Measurements from ENCODE around the gene HHATL. TPM values are rescaled to one million over a fixed set of nuclear protein-coding genes. Genes with fewer than 3 reads are reported as not detected.

Gene HHATL
- total and polyA plus RNA-seq, 2 donors (not counting 1 experiment from before 2014, with no cell fraction given), result not detected

DNA sequence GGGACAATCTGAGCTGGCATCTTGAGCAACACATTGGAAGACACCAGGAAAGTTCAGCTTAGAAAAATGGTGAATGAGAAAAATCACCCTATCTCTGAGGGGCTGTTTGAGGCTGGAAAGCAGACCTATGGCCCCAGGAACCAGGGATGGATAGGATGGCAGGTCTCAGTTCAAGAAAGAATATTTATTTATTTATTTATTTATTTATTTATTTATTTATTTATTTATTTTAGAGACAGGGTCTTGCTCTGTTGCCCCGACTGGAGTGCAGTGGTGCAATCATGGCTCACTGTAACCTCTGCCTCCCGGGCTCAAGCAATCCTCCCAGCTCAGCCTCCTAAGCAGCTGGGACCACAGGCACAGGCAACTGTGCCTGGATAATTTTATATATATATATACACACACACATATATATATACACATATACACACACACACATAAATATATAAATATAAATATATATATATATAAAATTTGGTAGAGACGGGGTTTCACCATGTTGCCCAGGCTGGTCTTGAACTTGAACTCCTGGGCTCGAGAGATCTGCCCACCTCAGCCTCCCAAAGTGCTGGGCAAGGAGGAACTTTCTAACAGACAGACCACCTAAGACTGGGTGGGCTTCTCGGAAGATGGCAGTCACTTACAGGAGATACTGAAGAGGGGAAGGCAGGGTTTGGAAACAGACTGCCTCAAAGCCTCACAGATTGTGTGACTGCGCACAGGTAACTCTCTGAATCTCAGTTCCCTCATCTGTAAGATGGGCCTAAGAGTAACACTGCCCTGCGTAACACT, 40.8 kb upstream of the HHATL start:
- Histone ChIP-seq H3K4me2 (ENCODE audit: extremely low read depth, insufficient read depth, low read length) (no peak overlapping the region), H3K4me1 (ENCODE audit: control insufficient read depth, extremely low read depth, insufficient read depth, low read length) (peaks cover 4% of the 10 kb centered on the region), H3K27me3 (ENCODE audit: control insufficient read depth, insufficient read depth, low read length) (peaks cover 10% of the 10 kb centered on the region), H2AFZ (ENCODE audit: low read length) (no peak overlapping the region), H3K36me3 (ENCODE audit: control insufficient read depth, insufficient read depth, low read length) (no peaks in the 10 kb centered on the region), H3K27ac (ENCODE audit: insufficient read depth, low read length) (no peak overlapping the region), H3K9me3 (ENCODE audit: control insufficient read depth, insufficient read depth, low read depth, low read length) (no peaks in the 10 kb centered on the region), H3K79me2 (ENCODE audit: control insufficient read depth, insufficient read depth, low read length) (no peaks in the 10 kb centered on the region), H3K9ac (ENCODE audit: insufficient read depth, low read length) (no peak overlapping the region), H3K4me3 (replicated peaks in 1 of 4; ENCODE audit: control extremely low read depth in 1 of 4, insufficient read depth in 1 of 4, low read depth in 3 of 4, low read length in 4 of 4) (no peak overlapping the region), H4K20me1 (ENCODE audit: control insufficient read depth, extremely low read depth, insufficient read depth, low read length) (no peaks in the 10 kb centered on the region)
- DNase-seq (ENCODE audit: low read depth in 2 of 2), result no peak
- no peak for TF ChIP-seq EZH2 (IDR thresholded peaks at IDR 0.05; ENCODE audit: low read length, missing control alignments)
- TF ChIP-seq CTCF (conservative IDR thresholded peaks at IDR 0.05 in 1 of 2, IDR thresholded peaks at IDR 0.05 in 1 of 2; ENCODE audit: low read depth in 1 of 2, low read length in 2 of 2), result no peak

DNA sequence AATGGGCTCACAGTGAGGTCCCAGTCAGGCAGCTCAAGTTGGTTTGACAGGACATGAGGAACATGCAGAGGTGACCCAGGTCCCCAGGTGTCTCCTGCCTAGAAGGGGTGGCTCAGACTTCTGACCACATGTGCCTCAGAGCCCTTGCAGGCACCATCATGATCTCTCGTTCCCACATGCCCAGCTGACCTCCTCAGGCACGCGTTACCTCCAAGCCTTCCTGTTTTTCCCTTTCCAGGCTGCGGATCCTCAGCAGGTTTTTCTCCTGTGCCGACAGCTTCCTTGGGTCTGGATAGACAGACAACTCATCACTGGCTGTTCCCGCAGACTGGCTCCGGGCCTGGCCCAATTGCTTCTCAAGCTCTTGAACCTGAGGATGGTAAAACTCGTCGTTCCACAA, 40.1 kb upstream of the HHATL start:
- H3K9me3 ChIP-seq (ENCODE audit: control insufficient read depth, insufficient read depth, low read depth, low read length), result no peaks in the 10 kb centered on the region
- no peak overlapping the region for H3K4me2 ChIP-seq (ENCODE audit: extremely low read depth, insufficient read depth, low read length)
- H4K20me1 ChIP-seq (ENCODE audit: control insufficient read depth, extremely low read depth, insufficient read depth, low read length), result no peaks in the 10 kb centered on the region
- no peak overlapping the region for H3K4me3 ChIP-seq (replicated peaks in 1 of 4; ENCODE audit: control extremely low read depth in 1 of 4, insufficient read depth in 1 of 4, low read depth in 3 of 4, low read length in 4 of 4)
- H3K27me3 ChIP-seq (ENCODE audit: control insufficient read depth, insufficient read depth, low read length), result peaks cover 10% of the 10 kb centered on the region
- H3K79me2 ChIP-seq (ENCODE audit: control insufficient read depth, insufficient read depth, low read length), result no peaks in the 10 kb centered on the region
- no peaks in the 10 kb centered on the region for H3K36me3 ChIP-seq (ENCODE audit: control insufficient read depth, insufficient read depth, low read length)
- no peak overlapping the region for H3K27ac ChIP-seq (ENCODE audit: insufficient read depth, low read length)
- TF ChIP-seq EZH2 (IDR thresholded peaks at IDR 0.05; ENCODE audit: low read length, missing control alignments) (no peak), CTCF (conservative IDR thresholded peaks at IDR 0.05 in 1 of 2, IDR thresholded peaks at IDR 0.05 in 1 of 2; ENCODE audit: low read depth in 1 of 2, low read length in 2 of 2) (no peak)
- H2AFZ ChIP-seq (ENCODE audit: low read length), result no peak overlapping the region
- H3K9ac ChIP-seq (ENCODE audit: insufficient read depth, low read length), result no peak overlapping the region
- no peak for DNase-seq (ENCODE audit: low read depth in 2 of 2)
- H3K4me1 ChIP-seq (ENCODE audit: control insufficient read depth, extremely low read depth, insufficient read depth, low read length), result peaks cover 4% of the 10 kb centered on the region

DNA sequence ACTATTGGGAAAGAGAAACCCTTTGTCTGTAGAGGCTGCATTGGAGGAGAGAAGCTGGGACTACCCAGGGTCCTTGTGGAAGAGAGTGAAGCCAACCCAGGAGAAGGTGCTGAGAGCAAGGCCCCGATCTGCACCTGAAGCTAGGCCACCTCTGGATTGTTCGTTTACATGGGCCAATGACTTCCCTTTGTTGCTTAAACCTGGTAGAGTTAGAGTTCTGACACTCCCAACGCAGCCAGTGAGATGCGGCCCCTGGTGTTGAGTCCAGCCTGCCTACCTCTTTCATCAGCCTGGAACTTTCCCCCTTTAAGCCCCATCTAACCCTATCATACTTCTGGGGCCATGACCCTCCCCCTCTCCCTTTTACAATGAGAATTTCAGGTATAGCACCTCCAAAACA, 39.7 kb upstream of the HHATL start:
- Histone ChIP-seq H3K27ac (ENCODE audit: insufficient read depth, low read length) (no peak overlapping the region), H3K36me3 (ENCODE audit: control insufficient read depth, insufficient read depth, low read length) (no peaks in the 10 kb centered on the region), H3K27me3 (ENCODE audit: control insufficient read depth, insufficient read depth, low read length) (peaks cover 10% of the 10 kb centered on the region), H3K9ac (ENCODE audit: insufficient read depth, low read length) (no peak overlapping the region), H2AFZ (ENCODE audit: low read length) (no peak overlapping the region), H3K4me1 (ENCODE audit: control insufficient read depth, extremely low read depth, insufficient read depth, low read length) (peaks cover 4% of the 10 kb centered on the region), H3K4me3 (replicated peaks in 1 of 4; ENCODE audit: control extremely low read depth in 1 of 4, insufficient read depth in 1 of 4, low read depth in 3 of 4, low read length in 4 of 4) (no peak overlapping the region), H3K4me2 (ENCODE audit: extremely low read depth, insufficient read depth, low read length) (no peak overlapping the region), H3K79me2 (ENCODE audit: control insufficient read depth, insufficient read depth, low read length) (no peaks in the 10 kb centered on the region), H3K9me3 (ENCODE audit: control insufficient read depth, insufficient read depth, low read depth, low read length) (no peaks in the 10 kb centered on the region), H4K20me1 (ENCODE audit: control insufficient read depth, extremely low read depth, insufficient read depth, low read length) (no peaks in the 10 kb centered on the region)
- DNase-seq (ENCODE audit: low read depth in 2 of 2), result no peak
- TF ChIP-seq CTCF (conservative IDR thresholded peaks at IDR 0.05 in 1 of 2, IDR thresholded peaks at IDR 0.05 in 1 of 2; ENCODE audit: low read depth in 1 of 2, low read length in 2 of 2), result no peak
- TF ChIP-seq EZH2 (IDR thresholded peaks at IDR 0.05; ENCODE audit: low read length, missing control alignments), result no peak

All from fibroblast of lung (primary cell).